H9 (cell line): Measurements from ENCODE around the gene MYRF. TPM values are rescaled to one million over a fixed set of nuclear protein-coding genes. Genes with fewer than 3 reads are reported as not detected.

Source experiments
- DNase-seq: peaks from one replicate; pipeline ENCODE4 v3.0.0-alpha.2; 2017
- H2AFZ ChIP-seq: one replicate; pipeline ENCODE4 v1.6.1; 2013; ENCODE audit warnings: mild to moderate bottlenecking, low read length, control low read depth, moderate library complexity
- H2AK5ac ChIP-seq: 2 replicates; pipeline ENCODE4 v1.6.1; 2013; ENCODE audit warnings: low read length, control low read depth, mixed read lengths; ENCODE audit not compliant: insufficient read length
- H2BK120ac ChIP-seq: one replicate; pipeline ENCODE4 v1.6.1; 2013; ENCODE audit warnings: low read depth, mild to moderate bottlenecking, low read length, control low read depth, inconsistent platforms; ENCODE audit not compliant: poor library complexity, severe bottlenecking
- H2BK12ac ChIP-seq: 2 replicates; pipeline ENCODE4 v1.6.1; 2013; ENCODE audit warnings: low read length, control low read depth, mixed read lengths, low read depth; ENCODE audit not compliant: insufficient read length
- H2BK15ac ChIP-seq: 2 replicates; pipeline ENCODE4 v1.6.1; 2013; ENCODE audit warnings: low read depth, low read length, control low read depth
- H2BK20ac ChIP-seq: one replicate; pipeline ENCODE4 v1.6.1; 2013; ENCODE audit warnings: low read depth, mild to moderate bottlenecking, low read length, control low read depth, inconsistent platforms; ENCODE audit not compliant: poor library complexity, severe bottlenecking
- H2BK5ac ChIP-seq: 2 replicates; pipeline ENCODE4 v1.6.1; 2013; ENCODE audit warnings: low read length, control low read depth, mixed read lengths; ENCODE audit not compliant: insufficient read length
- H3K14ac ChIP-seq: 2 replicates; pipeline ENCODE4 v1.6.1; 2013; ENCODE audit warnings: low read length, control low read depth; ENCODE audit not compliant: insufficient read depth
- H3K18ac ChIP-seq: 2 replicates; pipeline ENCODE4 v1.6.1; 2013; ENCODE audit warnings: low read depth, mild to moderate bottlenecking, mixed read lengths, low read length, control low read depth; ENCODE audit not compliant: insufficient read length
- H3K23ac ChIP-seq: 2 replicates; pipeline ENCODE4 v1.6.1; 2013; ENCODE audit warnings: low read length, control low read depth, mixed read lengths, low read depth; ENCODE audit not compliant: insufficient read length
- H3K23me2 ChIP-seq: 2 replicates; pipeline ENCODE4 v1.6.1; 2013; ENCODE audit warnings: low read depth, mild to moderate bottlenecking, mixed read lengths, low read length, control low read depth; ENCODE audit not compliant: insufficient read length, poor library complexity, severe bottlenecking
- H3K27ac ChIP-seq: 2 replicates; pipeline ENCODE4 v1.5.1; 2013; ENCODE audit warnings: low read length, control low read depth, mixed read lengths, low read depth; ENCODE audit not compliant: insufficient read length
- H3K27me3 ChIP-seq: 2 replicates; pipeline ENCODE4 v1.6.1; 2013; ENCODE audit warnings: low read length, control low read depth, inconsistent platforms; ENCODE audit not compliant: insufficient read depth
- H3K4ac ChIP-seq: 2 replicates; pipeline ENCODE4 v1.6.1; 2013; ENCODE audit warnings: low read depth, mild to moderate bottlenecking, control low read depth, inconsistent platforms, low read length, moderate library complexity
- H3K4me1 ChIP-seq: 2 replicates; pipeline ENCODE4 v1.6.1; 2013; ENCODE audit warnings: low read length, control low read depth, inconsistent platforms; ENCODE audit not compliant: insufficient read depth
- H3K4me2 ChIP-seq: 2 replicates; pipeline ENCODE4 v1.6.1; 2013; ENCODE audit warnings: low read length, control low read depth, mixed read lengths; ENCODE audit not compliant: insufficient read length, insufficient read depth
- H3K56ac ChIP-seq: 2 replicates; pipeline ENCODE4 v1.6.1; 2013; ENCODE audit warnings: low read depth, mild to moderate bottlenecking, mixed read lengths, low read length, control low read depth; ENCODE audit not compliant: insufficient read length
- H3K79me1 ChIP-seq: 2 replicates; pipeline ENCODE4 v1.6.1; 2013; ENCODE audit warnings: low read depth, mild to moderate bottlenecking, moderate library complexity, low read length, control low read depth, inconsistent platforms; ENCODE audit not compliant: insufficient read depth, poor library complexity, severe bottlenecking
- H3K79me2 ChIP-seq: 2 replicates; pipeline ENCODE4 v1.6.1; 2013; ENCODE audit warnings: low read length, control low read depth, inconsistent platforms; ENCODE audit not compliant: insufficient read depth
- H3K9ac ChIP-seq: 2 replicates; pipeline ENCODE4 v1.6.1; 2013; ENCODE audit warnings: low read length, control low read depth, mixed read lengths; ENCODE audit not compliant: insufficient read length; ENCODE audit errors: extremely low read depth
- H3K9me3 ChIP-seq: one replicate; pipeline ENCODE4 v1.6.1; 2013; ENCODE audit warnings: low read depth, low read length, inconsistent platforms; ENCODE audit not compliant: control insufficient read depth
- H3T11ph ChIP-seq: one replicate; pipeline ENCODE4 v1.6.1; 2013; ENCODE audit warnings: mild to moderate bottlenecking, low read length, control low read depth, inconsistent platforms
- H4K20me1 ChIP-seq: one replicate; pipeline ENCODE4 v1.6.1; 2013; ENCODE audit not compliant: control insufficient read depth, insufficient read length, insufficient read depth
- H4K5ac ChIP-seq: 2 replicates; pipeline ENCODE4 v1.6.1; 2013; ENCODE audit warnings: low read depth, mild to moderate bottlenecking, mixed read lengths, low read length, control low read depth; ENCODE audit not compliant: insufficient read length
- H4K8ac ChIP-seq: replicated peaks from 2 replicates; pipeline ENCODE4 v1.6.1; 2013; ENCODE audit warnings: low read length, control low read depth, mixed read lengths, low read depth; ENCODE audit not compliant: insufficient read length
- H4K91ac ChIP-seq: 2 replicates; pipeline ENCODE4 v1.6.1; 2013; ENCODE audit warnings: low read depth, mild to moderate bottlenecking, moderate library complexity, mixed read lengths, low read length, control low read depth; ENCODE audit not compliant: insufficient read length
- H3K27ac Mint-ChIP-seq, 3 experiments: 2 replicates in 2 of 3; 3 replicates in 1 of 3; pipeline ENCODE4 v1.8.0; 2020 to 2021; ENCODE audit warnings: mixed read lengths in 3 of 3, mild to moderate bottlenecking in 1 of 3, moderate library complexity in 1 of 3
- H3K27me3 Mint-ChIP-seq: 2 replicates; pipeline ENCODE4 v1.8.0; 2021; ENCODE audit warnings: low read depth, mild to moderate bottlenecking, moderate library complexity, mixed read lengths
- H3K36me3 Mint-ChIP-seq, 3 experiments: 2 replicates in 2 of 3; 3 replicates in 1 of 3; pipeline ENCODE4 v1.8.0; 2020 to 2021; ENCODE audit warnings: low read depth in 3 of 3, mixed read lengths in 3 of 3; ENCODE audit not compliant: insufficient read depth in 1 of 3
- H3K4me1 Mint-ChIP-seq, 2 experiments: 2 replicates each; pipeline ENCODE4 v1.8.0; 2020; ENCODE audit warnings: mixed read lengths in 2 of 2
- H3K4me3 Mint-ChIP-seq, 2 experiments: 2 replicates in 1 of 2; 3 replicates in 1 of 2; pipeline ENCODE4 v1.8.0; 2020 to 2021; ENCODE audit warnings: mild to moderate bottlenecking in 2 of 2, mixed read lengths in 2 of 2, moderate library complexity in 1 of 2
- H3K9me3 Mint-ChIP-seq, 2 experiments: 2 replicates in 1 of 2; 3 replicates in 1 of 2; pipeline ENCODE4 v1.8.0; 2020; ENCODE audit warnings: mild to moderate bottlenecking in 2 of 2, mixed read lengths in 2 of 2, moderate library complexity in 1 of 2
- WGBS: extraction: QIAGEN DNeasy Blood & Tissue Kit; methylation state at CpG from one replicate; pipeline ENCODE4 v1.1.7; 2013; ENCODE audit warnings: missing lambda C conversion rate, low lambda C conversion rate, mixed read lengths; ENCODE audit not compliant: insufficient read length; ENCODE audit errors: extremely low coverage; 5-methylcytosine and 5-hydroxymethylcytosine counted together
- total RNA-seq: library from RNA; stranded (reverse); gene quantifications from 2 replicates; pipeline ENCODE4 v1.2.1, GENCODE V29; 2021
- TF ChIP-seq, protein P1 (sequence below): fragments of 200-600 bp; sonication (generic); conservative IDR thresholded peaks from 3 replicates; pipeline ENCODE4 v1.8.0; 2021; ENCODE audit warnings: antibody characterized with exemption, mild to moderate bottlenecking

The MYRF gene
- total RNA-seq, 1 experiment from 2014 or later = 13.9 TPM

DNA sequence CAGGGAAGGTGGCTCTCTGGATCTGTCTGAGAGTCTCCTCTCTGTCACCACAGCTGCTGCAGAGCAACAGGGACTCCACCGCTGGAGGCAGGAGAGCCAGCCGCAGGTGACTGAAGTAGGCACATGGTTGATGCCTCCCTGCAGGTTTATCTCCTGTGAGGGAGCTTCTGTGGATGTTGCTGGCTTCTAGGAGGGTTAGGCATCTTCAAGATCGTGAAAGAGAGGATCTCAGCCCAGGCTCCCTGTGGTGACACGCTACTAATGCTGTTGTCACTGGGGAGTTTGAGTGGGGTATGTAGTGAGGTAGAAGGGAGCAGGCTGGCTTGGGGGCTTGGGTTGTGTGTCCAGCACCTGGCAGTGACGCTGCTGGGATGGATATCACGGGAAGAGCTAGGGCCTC, 38.1 kb upstream of the MYRF start:
- Histone ChIP-seq H4K20me1 (no peaks in the 10 kb centered on the region), H3K56ac (no peak overlapping the region), H3K79me2 (no peaks in the 10 kb centered on the region), H2BK15ac (no peak overlapping the region), H2BK5ac (no peak overlapping the region), H3K18ac (no peak overlapping the region), H2AFZ (no peak overlapping the region), H3T11ph (no peak overlapping the region), H4K91ac (no peak overlapping the region), H2BK12ac (no peak overlapping the region), H3K4ac (no peak overlapping the region), H3K23me2 (peaks cover 4% of the 10 kb centered on the region), H4K5ac (no peak overlapping the region), H3K9me3 (no peaks in the 10 kb centered on the region), H3K27ac (no peak overlapping the region), H2BK120ac (no peak overlapping the region), H2BK20ac (no peak overlapping the region), H4K8ac (no peak overlapping the region), H3K4me1 (peaks cover 5% of the 10 kb centered on the region; the same call in 1 of the 2 replicates), H3K9ac (no peak overlapping the region), H3K79me1 (no peaks in the 10 kb centered on the region), H3K4me2 (no peak overlapping the region), H2AK5ac (no peak overlapping the region), H3K27me3 (no peaks in the 10 kb centered on the region), H3K14ac (no peak overlapping the region), H3K23ac (no peak overlapping the region)
- peaks cover 56 to 68% of the 10 kb centered on the region in 2 experiments for H3K4me1 Mint-ChIP-seq
- no CpG with 5 or more reads among the region's 6 CpGs for WGBS
- H3K36me3 Mint-ChIP-seq = no peaks in the 10 kb centered on the region
- peak overlapping the region in 1 of 2 experiments; percentile 33; a peak in 1 of 5 replicates for H3K4me3 Mint-ChIP-seq
- H3K27ac Mint-ChIP-seq = peak overlapping the region in 1 of 3 experiments; percentile 77; a peak in 1 of 7 replicates
- DNase-seq = no peak
- TF ChIP-seq, protein P1, sequence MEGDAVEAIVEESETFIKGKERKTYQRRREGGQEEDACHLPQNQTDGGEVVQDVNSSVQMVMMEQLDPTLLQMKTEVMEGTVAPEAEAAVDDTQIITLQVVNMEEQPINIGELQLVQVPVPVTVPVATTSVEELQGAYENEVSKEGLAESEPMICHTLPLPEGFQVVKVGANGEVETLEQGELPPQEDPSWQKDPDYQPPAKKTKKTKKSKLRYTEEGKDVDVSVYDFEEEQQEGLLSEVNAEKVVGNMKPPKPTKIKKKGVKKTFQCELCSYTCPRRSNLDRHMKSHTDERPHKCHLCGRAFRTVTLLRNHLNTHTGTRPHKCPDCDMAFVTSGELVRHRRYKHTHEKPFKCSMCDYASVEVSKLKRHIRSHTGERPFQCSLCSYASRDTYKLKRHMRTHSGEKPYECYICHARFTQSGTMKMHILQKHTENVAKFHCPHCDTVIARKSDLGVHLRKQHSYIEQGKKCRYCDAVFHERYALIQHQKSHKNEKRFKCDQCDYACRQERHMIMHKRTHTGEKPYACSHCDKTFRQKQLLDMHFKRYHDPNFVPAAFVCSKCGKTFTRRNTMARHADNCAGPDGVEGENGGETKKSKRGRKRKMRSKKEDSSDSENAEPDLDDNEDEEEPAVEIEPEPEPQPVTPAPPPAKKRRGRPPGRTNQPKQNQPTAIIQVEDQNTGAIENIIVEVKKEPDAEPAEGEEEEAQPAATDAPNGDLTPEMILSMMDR = no peak
- no peaks in the 10 kb centered on the region for H3K27me3 Mint-ChIP-seq
- H3K9me3 Mint-ChIP-seq = no peaks in the 10 kb centered on the region
